HG02938 (cell line): Measurements from ENCODE around the gene SMG1.
"Not testable (repeated sequence)": the region's sequence is repeated elsewhere in the genome, so short reads cannot be mapped to it uniquely, and the experiment has no call there.

Experiments
- ATAC-seq: cut with Tn5 transposase; IDR thresholded peaks from one replicate; pipeline ENCODE4 v1.9.1; 2021; ENCODE audit warnings: mild to moderate bottlenecking, moderate library complexity; ENCODE audit not compliant: unreplicated experiment

Gene SMG1

DNA sequence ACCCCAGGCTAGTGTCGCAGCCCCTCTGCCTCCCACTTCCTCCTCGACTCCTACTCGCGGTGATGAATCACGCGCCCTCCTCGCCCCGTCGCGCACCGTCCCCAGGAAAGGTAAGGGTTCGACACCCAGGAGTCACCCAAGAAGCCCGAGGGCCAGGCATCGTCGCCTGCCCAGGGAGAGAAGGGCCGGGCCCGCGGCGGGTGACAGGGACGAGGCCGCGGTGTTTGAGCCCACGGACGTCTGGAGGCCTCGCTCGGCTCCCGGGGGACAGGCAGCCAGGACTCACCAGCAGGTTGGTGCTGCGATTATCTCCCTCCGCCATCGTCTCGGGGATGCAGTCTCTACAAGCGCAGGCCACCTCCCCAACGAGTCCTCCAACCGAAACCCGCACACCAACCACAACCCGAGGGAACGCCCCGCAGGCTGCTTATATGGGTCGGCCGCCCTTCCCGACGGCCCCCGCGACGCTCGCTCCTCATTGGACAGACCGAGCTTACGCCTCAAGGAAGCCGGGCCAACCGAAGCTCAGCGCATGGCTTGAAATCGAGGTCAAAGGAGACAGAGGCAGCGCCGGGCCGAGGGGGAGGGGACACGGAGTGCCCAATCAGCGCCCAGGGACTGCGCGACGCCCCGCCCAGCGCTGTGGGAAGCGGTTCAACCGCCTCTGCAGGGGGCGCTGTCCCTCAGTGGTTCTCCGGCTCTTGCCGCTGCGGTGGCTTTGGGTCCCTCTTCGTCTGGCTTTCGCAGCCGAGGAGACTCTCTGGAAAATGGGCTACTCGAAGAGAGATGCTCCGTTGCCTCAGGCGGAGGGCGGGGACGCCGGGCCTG, 124.8 kb downstream of the SMG1 start, which contains the start of gene ARL6IP1:
Gene ARL6IP1 (minus strand): TSS at position 405 of the 828 bp plus-strand sequence. CDS start 83 bp downstream, at position 322.
- peak; percentile 88 for ATAC-seq

DNA sequence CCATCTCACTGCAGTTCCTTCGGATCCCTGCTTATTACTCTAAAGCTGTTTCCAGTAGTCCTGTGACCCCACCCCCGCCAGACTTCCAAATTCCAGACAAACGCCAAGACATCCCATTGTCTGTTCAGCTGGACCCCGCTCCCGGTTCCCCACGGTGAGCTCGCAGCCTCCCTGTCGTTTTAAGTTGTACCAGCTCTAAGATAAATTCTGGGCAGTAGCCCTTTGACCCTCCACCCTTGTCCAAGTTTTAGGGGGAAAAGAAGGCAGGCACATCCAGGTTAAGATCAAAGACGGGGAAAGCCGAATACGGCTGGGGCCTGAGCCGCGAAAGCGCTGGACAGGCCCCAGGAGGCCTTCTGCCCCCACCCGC, 125.4 kb downstream of the SMG1 start:
- no peak for ATAC-seq

DNA sequence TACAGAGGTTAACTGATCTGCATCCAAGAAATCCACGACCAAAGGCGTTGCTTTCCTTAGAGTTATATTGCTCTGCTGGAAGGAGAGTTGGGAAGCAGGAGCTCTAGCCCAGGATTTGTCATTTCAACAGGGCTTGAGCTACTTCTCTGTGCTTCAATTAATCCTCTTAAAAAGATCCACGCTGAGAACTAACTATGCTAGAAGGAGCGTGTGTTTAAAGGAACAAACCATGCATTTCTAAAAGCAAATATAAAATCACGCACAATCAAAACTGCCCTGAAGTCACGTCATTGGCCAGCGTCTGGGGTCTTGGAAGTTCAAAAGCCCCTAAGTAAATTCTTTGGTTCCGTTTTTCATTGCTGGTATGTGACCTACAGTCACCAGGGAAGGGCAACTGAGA, 125.9 kb downstream of the SMG1 start:
- no peak for ATAC-seq

DNA sequence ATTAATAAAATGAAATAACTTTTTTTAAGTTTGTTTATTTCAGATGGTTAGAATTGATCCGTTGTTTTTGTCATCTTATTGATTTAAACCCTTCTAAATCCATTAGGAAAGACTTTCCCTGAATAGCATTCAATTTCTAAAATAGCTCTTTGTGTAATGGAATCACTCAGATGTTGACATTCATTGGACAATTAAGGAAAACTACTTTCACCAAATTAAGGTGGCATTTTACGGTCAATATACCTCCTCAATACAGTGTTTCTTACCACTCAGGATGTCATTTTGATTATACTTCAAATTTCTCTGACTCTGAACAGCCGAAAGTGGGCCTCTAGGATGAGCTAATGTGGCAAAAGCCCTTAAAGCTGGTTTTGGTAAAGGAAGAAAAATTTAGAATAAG, 126.7 kb downstream of the SMG1 start:
- ATAC-seq: no peak

DNA sequence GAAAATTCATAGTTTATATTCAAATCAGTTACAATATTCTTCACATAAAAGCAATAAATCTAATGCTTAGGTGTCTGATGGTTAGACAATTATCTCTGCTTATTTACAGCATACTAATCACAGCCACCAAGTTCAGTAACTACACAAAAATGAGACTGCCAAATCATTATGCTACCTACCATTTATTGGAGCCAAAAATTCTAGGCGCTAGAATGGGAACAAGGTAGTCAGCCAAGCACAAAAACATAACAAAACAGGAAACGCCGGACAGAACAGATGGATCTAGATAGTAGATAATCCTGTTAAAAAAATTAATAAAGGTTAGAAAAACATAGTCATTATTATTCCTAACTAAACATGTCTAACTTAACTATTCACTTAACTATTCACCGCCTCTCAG, 128.5 kb downstream of the SMG1 start:
- ATAC-seq: no peak

DNA sequence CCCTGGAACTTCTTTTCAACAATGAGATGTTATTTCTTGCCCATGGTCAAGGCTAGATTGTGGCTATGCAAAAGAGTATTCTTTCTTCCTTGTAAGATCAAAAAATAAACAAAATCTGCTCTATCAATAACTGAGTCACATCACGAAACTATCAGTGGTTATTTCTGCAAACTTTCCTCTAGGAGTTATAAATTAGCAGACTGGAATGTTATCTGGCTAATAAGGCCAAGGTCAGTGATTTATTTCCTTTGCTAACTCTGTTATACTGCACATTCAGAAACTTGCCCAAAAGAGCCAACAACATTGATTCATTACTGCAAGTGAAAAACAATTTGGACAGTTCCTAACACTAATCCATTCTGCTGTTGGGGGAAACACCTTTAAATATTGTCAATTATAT, 129.8 kb downstream of the SMG1 start:
- ATAC-seq: no peak

DNA sequence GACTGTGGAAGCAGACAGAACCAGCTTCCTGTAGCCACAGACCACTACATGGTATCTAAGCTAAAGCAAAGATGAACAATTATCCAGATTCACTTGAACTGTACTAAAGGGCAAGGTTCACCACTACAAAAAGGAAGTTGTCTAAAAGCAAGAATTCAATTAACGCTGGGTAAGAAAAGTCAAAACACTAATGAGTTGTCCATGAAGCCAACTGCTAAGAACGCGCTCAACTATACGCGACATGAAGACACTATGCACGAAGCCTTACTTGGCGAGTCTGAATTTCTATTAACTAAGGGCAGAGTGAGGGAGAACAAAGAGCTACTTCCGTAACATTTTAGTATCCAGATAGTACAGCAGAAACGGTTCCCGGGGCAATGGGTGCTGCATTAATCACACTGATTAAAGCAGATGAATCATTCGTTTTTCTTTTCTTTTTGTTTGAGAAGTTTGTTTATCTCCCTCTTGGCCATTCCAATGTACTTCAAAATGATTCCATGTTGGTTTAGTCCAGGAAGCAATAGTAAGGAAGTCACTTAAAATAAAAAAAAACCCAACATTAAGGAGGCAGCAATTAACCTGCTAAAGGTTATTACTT, 133.3 kb downstream of the SMG1 start:
- ATAC-seq: no peak

DNA sequence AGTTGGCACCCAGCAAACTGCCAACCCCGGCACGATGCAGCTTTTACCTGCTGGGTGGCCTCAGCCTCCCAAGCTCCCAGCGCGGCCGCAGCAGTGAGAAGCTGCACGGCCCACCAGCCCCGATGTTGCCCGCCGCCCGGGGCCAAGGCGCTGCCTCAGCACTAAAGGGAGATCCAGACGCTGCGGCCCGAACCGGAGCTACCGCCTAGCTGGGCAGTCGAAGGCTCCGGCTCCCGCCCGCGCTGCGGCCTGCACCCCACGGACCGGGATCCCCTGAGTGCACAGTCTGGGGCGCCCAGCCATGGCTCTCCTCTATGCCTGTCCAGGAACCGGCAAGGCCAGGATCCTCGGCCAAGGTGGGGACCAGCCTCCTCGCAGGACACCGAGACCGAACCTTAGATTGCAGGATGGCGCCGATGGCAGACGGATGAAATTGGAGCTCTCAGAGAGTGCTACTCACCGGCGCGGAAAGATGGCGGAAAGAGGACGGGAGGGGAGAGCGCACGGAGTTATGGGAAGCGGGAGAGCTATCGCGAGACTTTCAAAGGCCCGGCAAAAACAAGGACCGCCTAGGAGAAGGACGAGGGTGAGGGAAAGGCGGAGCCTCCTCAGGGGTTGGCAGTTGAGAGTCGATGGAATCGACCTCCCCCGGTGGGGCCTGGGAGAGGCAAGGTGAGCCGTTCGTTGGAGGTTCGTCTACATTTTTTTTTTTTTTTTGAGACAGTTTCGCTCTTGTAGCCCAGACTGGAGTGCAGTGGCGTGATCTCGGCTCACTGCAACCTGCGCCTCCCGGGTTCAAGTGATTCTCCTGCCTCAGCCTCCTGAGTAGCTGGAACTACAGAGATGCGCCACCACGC, 136.1 kb downstream of the SMG1 start, which contains the start of gene RPS15A:
Gene RPS15A (minus strand): TSS at position 485 of the 857 bp plus-strand sequence. CDS start 1,221 bp downstream, outside the sequence.
- ATAC-seq: peak; percentile 78

DNA sequence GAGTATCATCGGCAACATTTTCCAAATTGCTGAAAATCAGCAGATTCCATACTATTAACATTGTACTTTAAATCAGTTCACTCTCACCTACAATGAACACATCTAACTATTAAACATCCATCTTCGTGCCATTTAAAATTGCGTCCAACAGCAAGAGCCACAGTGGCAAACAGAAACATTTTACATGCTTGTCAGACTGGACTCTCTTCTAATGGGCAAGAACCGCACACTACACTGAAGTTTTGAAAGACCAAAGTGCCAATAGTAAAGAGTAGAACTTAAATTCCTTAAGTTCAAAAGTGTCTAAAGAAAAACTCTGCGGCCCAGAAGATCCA, 136.7 kb downstream of the SMG1 start:
- no peak for ATAC-seq

DNA sequence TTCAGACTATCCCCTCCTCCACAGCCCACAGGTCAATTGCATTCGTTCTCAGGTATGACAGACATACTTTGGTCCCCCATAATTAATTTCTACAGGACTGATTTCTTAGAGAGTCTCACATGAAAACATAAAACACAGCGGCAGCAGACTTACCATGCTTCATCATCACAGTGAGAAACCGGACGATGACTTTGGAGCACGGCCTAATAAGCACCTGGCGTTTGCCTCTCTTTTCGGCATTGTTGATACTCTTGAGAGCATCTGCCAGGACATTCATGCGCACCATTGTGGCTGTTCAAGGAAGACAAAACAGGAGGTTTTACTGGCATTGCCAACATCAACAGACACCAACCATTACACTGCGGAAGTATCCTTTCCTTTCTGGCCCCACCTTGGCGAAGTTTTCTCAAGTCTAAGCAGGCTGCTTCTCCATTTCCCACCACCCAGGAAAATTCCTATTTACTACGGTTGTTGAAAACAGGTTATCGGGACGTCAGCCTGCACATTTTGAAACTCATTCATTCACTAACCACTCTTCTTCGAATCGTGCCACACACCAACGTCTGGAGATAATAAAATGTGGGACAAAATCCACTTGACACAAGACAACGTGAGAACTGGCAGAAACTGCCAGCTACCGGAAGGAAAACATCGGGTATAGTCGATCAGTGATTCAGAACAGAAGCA, 137.2 kb downstream of the SMG1 start:
- ATAC-seq: no peak

DNA sequence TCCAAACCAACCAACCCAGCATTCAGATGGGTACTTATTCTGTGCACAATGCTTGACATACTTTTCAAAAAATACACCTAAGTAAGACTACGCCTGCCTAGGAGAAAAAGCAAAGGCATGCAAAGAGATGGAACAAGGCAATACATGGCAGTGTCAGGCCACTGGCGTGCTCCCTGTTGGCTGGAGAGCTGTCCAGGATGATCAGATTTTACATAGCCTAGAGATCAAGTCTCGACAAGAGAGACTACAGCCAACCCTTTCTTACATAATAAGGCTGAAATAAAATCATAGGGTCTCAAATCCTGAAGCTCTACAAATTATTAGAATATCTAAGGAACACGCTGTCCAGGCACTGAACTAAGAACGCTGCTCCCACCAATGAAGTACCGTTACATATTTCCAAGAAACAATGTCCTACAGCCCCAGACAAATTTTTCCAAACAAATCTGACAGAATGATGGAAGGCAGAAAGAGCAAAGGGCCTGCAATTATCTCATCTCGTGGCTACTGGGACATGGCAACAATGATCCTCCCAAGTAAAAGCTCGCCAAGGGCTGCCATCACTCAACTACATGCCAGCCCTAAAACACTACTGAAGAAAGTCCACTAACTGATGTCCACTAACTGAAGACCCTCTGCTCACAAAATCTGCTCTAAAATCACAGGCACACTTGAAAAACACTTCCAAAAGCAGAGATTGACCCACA, 141.1 kb downstream of the SMG1 start:
- ATAC-seq: no peak

DNA sequence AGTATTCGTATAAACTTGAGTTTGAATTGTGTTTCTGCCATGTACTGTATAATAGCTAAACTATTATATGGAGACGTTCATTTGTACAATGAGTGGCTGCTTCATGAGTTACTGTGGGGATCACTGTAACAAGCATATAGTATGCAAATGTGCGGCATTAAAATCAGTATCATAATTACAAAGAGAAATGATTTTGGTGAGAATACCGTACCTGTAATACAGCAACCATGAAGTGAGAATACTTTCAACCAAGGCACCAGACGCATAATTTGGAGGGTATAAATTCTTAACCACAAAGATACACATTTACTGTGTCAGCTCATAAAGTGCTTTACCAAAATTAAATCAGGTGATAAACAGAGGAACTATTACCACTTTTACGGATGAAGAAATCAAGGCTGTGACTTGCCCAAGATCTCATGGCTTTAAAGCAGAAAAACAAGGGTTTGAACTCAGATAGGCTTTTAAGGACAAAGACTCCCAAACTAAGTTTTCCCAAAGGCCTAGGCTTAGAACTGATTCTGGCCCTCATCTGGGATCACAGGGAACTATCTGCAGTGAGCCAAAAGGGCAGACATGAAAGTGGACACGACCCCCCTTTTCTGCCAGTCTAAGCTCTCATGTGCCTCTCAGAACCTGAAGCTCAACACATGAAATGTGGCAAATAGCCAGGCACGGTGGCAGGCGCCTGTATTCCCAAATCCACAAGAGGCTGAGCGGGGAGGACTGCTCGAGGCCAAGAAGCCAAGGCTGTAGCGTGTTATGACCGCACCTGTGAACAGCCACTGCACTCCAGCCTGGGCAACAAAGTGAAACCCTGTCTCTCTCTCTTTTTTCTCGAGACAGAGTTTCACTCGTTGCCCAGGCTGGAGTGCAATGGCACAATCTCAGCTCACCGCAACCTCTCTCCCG, 142.5 kb downstream of the SMG1 start:
- ATAC-seq: no peak

DNA sequence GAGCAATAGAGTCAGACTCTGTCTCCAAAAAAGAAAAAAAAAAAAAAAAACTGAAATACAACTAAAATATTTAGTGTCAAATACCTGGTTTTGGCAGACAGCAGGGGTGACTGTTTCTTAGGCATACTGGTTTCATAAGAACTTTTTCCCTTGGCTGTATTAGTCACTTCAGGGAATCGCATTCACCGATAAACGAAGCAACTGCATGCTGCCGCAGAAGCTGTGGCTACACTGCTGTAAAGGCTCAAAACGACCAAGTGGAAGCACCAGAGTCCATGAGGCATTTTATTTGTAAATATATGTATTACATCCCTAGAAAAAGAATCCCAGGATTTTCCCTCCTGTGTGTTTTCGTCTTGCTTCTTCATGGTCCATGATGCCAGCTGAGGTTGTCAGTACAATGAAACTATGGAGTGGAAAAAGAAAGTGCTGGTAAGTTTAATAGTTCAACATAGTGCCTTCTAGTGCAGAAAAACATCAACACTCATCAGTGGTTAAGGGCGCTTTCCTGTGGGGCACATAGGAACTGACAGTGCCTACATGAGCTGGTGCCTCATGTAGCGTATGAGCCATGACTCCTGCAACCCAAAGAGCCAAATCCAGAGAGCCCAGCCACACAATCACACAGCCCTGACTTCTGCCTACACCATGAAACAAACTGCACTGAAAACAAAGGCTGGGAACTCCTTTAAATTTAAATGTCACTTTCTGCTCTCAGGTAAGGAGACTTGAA, 143.3 kb downstream of the SMG1 start:
- no peak for ATAC-seq

DNA sequence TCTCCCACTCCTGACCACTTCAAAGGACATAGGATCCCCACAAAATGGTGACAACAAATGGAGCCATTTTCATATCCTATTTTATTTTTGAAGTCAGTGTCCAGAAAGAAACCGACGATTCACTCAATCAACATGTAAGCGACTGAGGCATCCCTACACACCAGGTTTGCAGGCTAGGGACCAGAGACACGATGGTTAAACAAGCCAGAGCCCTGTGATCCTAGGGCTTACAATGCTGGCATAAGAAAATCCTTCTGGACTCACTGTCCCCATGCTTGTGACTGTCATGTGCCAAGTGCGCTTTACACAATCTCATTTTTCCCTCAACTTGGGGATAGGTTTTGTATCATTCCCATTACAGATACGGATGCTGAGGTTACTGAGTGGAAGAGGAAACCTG, 145.0 kb downstream of the SMG1 start:
- not testable (repeated sequence) for ATAC-seq

DNA sequence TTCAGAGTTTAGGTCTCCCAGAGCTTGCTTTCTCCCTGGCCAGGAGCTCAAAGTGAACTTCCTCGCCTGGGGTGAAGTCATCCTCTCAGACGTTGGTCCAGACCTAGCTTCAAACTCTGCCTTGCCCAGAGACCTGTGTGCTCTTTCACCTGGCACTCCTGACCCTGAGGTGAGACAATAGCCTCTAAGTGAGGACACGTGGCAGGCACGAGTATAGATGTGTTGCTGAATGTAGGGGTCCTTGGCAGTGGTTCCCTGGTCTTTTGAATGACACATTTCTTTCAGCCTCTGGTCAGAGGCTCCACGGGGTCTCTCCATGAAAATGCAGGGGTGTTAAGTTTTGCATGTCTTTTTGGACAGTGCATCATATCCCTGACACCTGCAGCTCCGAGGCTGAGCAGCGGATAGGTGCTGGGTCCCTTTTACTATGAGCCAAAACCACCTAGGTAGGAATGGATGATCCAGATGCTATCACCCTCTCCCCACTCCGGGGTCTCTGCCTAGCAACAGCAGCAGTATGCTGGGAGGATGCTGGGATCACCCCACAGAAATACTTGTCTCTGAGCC, 145.7 kb downstream of the SMG1 start:
- not testable (repeated sequence) for ATAC-seq

DNA sequence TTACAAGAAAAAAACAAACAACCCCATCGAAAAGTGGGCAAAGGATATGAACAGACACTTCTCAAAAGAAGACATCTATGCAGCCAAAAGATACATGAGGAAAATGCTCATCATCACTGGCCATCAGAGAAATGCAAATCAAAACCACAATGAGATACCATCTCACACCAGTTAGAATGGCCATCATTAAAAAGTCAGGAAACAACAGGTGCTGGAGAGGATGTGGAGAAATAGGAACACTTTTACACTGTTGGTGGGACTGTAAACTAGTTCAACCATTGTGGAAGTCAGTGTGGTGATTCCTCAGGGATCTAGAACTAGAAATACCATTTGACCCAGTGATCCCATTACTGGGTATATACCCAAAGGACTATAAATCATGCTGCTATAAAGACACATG, 148.5 kb downstream of the SMG1 start:
- ATAC-seq: not testable (repeated sequence)

DNA sequence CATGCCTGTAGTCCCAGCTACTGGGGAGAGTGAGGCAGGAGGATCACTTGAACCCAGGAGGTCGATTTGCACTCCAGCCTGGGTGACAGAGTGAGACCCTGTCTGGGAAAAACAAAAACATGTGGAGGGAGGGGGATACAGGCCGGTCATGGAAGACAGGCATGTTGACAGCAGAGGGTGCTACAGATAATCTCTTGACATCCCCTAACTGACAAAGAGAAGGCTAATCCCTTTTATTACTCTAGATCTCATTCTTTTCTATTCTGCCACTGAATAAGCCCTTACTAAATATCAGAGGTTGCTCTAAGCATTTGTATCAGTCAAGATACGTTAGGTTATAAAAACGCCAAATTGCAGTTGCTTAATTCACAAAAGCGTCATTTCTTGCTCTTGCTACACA, 149.9 kb downstream of the SMG1 start:
- ATAC-seq: not testable (repeated sequence)

DNA sequence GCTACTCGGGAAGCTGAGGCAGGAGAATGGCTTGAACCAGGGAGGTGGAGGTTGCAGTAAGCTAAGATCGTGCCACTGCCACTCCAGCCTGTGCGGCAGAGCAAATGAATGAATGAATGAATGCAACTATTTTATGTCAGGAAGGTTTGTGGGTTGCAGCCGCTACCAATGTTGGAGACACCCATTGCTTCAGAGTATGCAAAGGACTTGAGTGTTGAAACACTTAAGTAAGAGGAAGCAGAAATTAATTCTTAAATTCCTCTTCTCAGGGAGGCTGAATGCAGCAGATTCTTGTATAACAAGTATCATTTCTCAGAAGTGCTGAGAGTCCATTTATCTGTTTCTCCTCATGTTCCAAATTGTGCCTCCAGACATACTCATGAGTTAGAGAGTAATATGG, 151.6 kb downstream of the SMG1 start:
- not testable (repeated sequence) for ATAC-seq
